Measurements from ENCODE around the gene ADAMTSL1. TPM values are rescaled to one million over a fixed set of nuclear protein-coding genes. Genes with fewer than 3 reads are reported as not detected.

Gene ADAMTSL1
- total and polyA plus RNA-seq, 2 of the 8 experiments (the other 6 are each of a cell fraction or from before 2014, with no cell fraction given) = 0.84 to 1.1 TPM

GRCh38 chr9:18545636-18546360 is 71.8 kb downstream of the ADAMTSL1 start:
- no peaks in the 10 kb centered on the region for H3K79me1 ChIP-seq (ENCODE audit: low read depth, low read length)
- no peak overlapping the region for H4K91ac ChIP-seq (replicated peaks; ENCODE audit: insufficient read length, low read length)
- no peaks in the 10 kb centered on the region for H3K4me1 ChIP-seq (replicated peaks in 1 of 4; ENCODE audit: control insufficient read depth in 3 of 4, insufficient read depth in 4 of 4, low read length in 3 of 4)
- H3K36me3 ChIP-seq (ENCODE audit: control insufficient read depth in 2 of 4, insufficient read depth in 4 of 4, low read length in 3 of 4) = no peaks in the 10 kb centered on the region
- WGBS, 2 experiments (ENCODE audit: extremely low coverage in 1 of 2, insufficient coverage in 1 of 2, insufficient read length in 1 of 2, insufficient replicate concordance in 2 of 2, low coverage in 1 of 2, low lambda C conversion rate in 2 of 2, missing lambda C conversion rate in 1 of 2) = 90% methylated on average over 3 of the region's 3 CpGs; no CpG with 5 or more reads in 1 of the 2 experiments
- H3K27ac ChIP-seq (ENCODE audit: low read depth, low read length) = no peak overlapping the region
- no peak overlapping the region for H3K9ac ChIP-seq (replicated peaks in 1 of 4; ENCODE audit: extremely low read depth in 1 of 4, low read depth in 3 of 4, low read length in 3 of 4)
- ChIA-PET POLR2A (ENCODE audit: partially characterized antibody) (no interaction called here), CTCF (ENCODE audit: partially characterized antibody) (interaction anchor here (0.7 kb wide), 1 partner anchor 9 kb away, joined by 3 read pairs; no protein-coding TSS in a partner anchor)
- no peak for TF ChIP-seq BCL11A (IDR thresholded peaks at IDR 0.05; ENCODE audit: low read depth in 2 of 2, low read length in 2 of 2)
- no peak for TF ChIP-seq SRF (IDR thresholded peaks at IDR 0.05; ENCODE audit: low read depth, low read length)
- H3K4ac ChIP-seq (replicated peaks; ENCODE audit: insufficient read length, low read depth, low read length) = no peak overlapping the region
- no peak overlapping the region for H2BK20ac ChIP-seq (ENCODE audit: low read length)
- H3K9me3 ChIP-seq (ENCODE audit: insufficient read depth in 2 of 2, low read depth in 1 of 2, low read length in 1 of 2) = no peaks in the 10 kb centered on the region
- H3K14ac ChIP-seq (ENCODE audit: insufficient read length) = no peak overlapping the region
- no peak overlapping the region for H3K18ac ChIP-seq (ENCODE audit: extremely low read depth, low read length)
- H3K56ac ChIP-seq (replicated peaks; ENCODE audit: insufficient read length, low read depth, low read length) = no peak overlapping the region
- no peak overlapping the region for H3K4me3 ChIP-seq (ENCODE audit: extremely low read depth in 1 of 4, insufficient read depth in 2 of 4, low read depth in 3 of 4, low read length in 4 of 4)
- no peak overlapping the region for H3K23ac ChIP-seq (ENCODE audit: insufficient read length)
- no peak overlapping the region for H4K8ac ChIP-seq (ENCODE audit: extremely low read depth, insufficient read depth, low read length)
- no peak overlapping the region for H2BK120ac ChIP-seq (replicated peaks; ENCODE audit: low read depth, low read length)
- H2AFZ ChIP-seq (ENCODE audit: low read length) = no peak overlapping the region
- no peak overlapping the region for H4K5ac ChIP-seq (ENCODE audit: insufficient read length, low read depth, low read length)
- H3K27me3 ChIP-seq (replicated peaks in 1 of 4; ENCODE audit: control insufficient read depth in 3 of 4, extremely low read depth in 1 of 4, insufficient read depth in 3 of 4, low read length in 3 of 4) = no peaks in the 10 kb centered on the region
- FAIRE-seq = no peak
- H4K20me1 ChIP-seq (replicated peaks in 1 of 2; ENCODE audit: control insufficient read depth in 1 of 2, insufficient read depth in 2 of 2, low read length in 2 of 2) = no peaks in the 10 kb centered on the region
- H3K79me2 ChIP-seq (ENCODE audit: control insufficient read depth in 1 of 2, insufficient read depth in 2 of 2, low read length in 2 of 2) = no peaks in the 10 kb centered on the region
- H3K23me2 ChIP-seq (ENCODE audit: low read depth, low read length) = no peaks in the 10 kb centered on the region
- no peak overlapping the region for H2BK15ac ChIP-seq (ENCODE audit: low read length)
- no peak overlapping the region for H2AK5ac ChIP-seq (ENCODE audit: low read depth, low read length)
- H2BK5ac ChIP-seq (ENCODE audit: low read depth, low read length) = no peak overlapping the region
- H2BK12ac ChIP-seq (ENCODE audit: low read depth, low read length) = no peak overlapping the region
- no peak overlapping the region for H3K4me2 ChIP-seq (ENCODE audit: insufficient read depth in 1 of 2, low read depth in 2 of 2, low read length in 2 of 2)
- no peak for DNase-seq (ENCODE audit: low read depth in 1 of 2, low spot score in 2 of 2)

All from H1 (cell line).